HEK293 (cell line): ENCODE measurements around the gene TDG.

ENCODE experiments used
- CTCF ChIA-PET: fragments of 350-600 bp; formaldehyde crosslinking; extraction: SDS; loops from one replicate; lab custom pipeline; 2021; ENCODE audit warnings: antibody characterized with exemption; lab: Yijun Ruan, JAX
- POLR2A ChIA-PET: fragments of 300-600 bp; formaldehyde crosslinking; extraction: SDS; loops from one replicate; lab custom pipeline; 2020; ENCODE audit warnings: antibody characterized with exemption, inconsistent platforms; lab: Yijun Ruan, JAX
- H3K27ac ChIP-seq: fragments of 200-500 bp; sonication (Bioruptor generic); 2 replicates; pipeline ENCODE4 v1.5.1; 2014; ENCODE audit warnings: low read depth, low read length, control low read depth, inconsistent platforms; ENCODE audit errors: extremely low read depth
- H3K36me3 ChIP-seq, 2 experiments: fragments of 200-500 bp in 1 of 2; sonication (Bioruptor generic) in 1 of 2; 1 replicate in 1 of 2; 2 replicates in 1 of 2; pipeline ENCODE4 v1.5.1; 2014 to 2017; ENCODE audit warnings: inconsistent platforms in 2 of 2, low read length in 2 of 2; ENCODE audit not compliant: control insufficient read depth in 2 of 2, insufficient read depth in 1 of 2
- H3K4me1 ChIP-seq: fragments of 200-500 bp; sonication (Bioruptor generic); 2 replicates; pipeline ENCODE4 v1.5.1; 2014; ENCODE audit warnings: mild to moderate bottlenecking, low read length, inconsistent platforms; ENCODE audit not compliant: control insufficient read depth, insufficient read depth
- H3K4me3 ChIP-seq: 2 replicates; pipeline ENCODE4 v1.5.1; 2011; ENCODE audit warnings: low read depth, mild to moderate bottlenecking, control low read depth, low read length, moderate library complexity
- H3K9me3 ChIP-seq: fragments of 200-500 bp; sonication (Bioruptor generic); 2 replicates; pipeline ENCODE4 v1.5.1; 2014; ENCODE audit warnings: low read depth, low read length, inconsistent platforms; ENCODE audit not compliant: control insufficient read depth, insufficient read depth
- GFI1B ChIP-seq: fragments of 450-650 bp; formaldehyde crosslinking; IDR thresholded peaks from 2 replicates; pipeline ENCODE4 v1.5.1; 2016; ENCODE audit warnings: missing biosample characterization, missing genetic modification characterization
- GLI4 ChIP-seq: fragments of 450-650 bp; formaldehyde crosslinking; IDR thresholded peaks from 2 replicates; pipeline ENCODE4 v1.5.1; 2016; ENCODE audit warnings: missing biosample characterization, missing genetic modification characterization
- SETDB1 ChIP-seq: IDR thresholded peaks from one replicate; pipeline ENCODE4 v1.6.1; 2017; ENCODE audit warnings: mild to moderate bottlenecking, low read length, moderate library complexity, mixed read lengths; ENCODE audit not compliant: insufficient read length
- SP2 ChIP-seq: fragments of 450-650 bp; formaldehyde crosslinking; IDR thresholded peaks from 2 replicates; pipeline ENCODE4 v1.5.1; 2016; ENCODE audit warnings: missing biosample characterization, missing genetic modification characterization
- YY1 ChIP-seq: fragments of 450-650 bp; formaldehyde crosslinking; IDR thresholded peaks from 2 replicates; pipeline ENCODE4 v1.5.1; 2018; ENCODE audit warnings: missing biosample characterization, missing genetic modification characterization
- ZFP69B ChIP-seq: fragments of 450-650 bp; formaldehyde crosslinking; IDR thresholded peaks from 2 replicates; pipeline ENCODE4 v1.5.1; 2016; ENCODE audit warnings: missing biosample characterization, missing genetic modification characterization
- ZNF10 ChIP-seq: fragments of 450-650 bp; formaldehyde crosslinking; IDR thresholded peaks from 2 replicates; pipeline ENCODE4 v1.5.1; 2017; ENCODE audit warnings: missing biosample characterization, missing genetic modification characterization
- ZNF112 ChIP-seq: fragments of 450-650 bp; formaldehyde crosslinking; IDR thresholded peaks from 2 replicates; pipeline ENCODE4 v1.5.0; 2017; ENCODE audit warnings: missing biosample characterization, missing genetic modification characterization
- ZNF211 ChIP-seq: fragments of 450-650 bp; formaldehyde crosslinking; IDR thresholded peaks from 2 replicates; pipeline ENCODE4 v1.5.1; 2016; ENCODE audit warnings: low read depth, missing biosample characterization, missing genetic modification characterization
- ZNF221 ChIP-seq: fragments of 450-650 bp; formaldehyde crosslinking; IDR thresholded peaks from 2 replicates; pipeline ENCODE4 v1.5.1; 2017; ENCODE audit warnings: missing biosample characterization, missing genetic modification characterization, borderline replicate concordance
- ZNF266 ChIP-seq: fragments of 450-650 bp; formaldehyde crosslinking; IDR thresholded peaks from 2 replicates; pipeline ENCODE4 v1.5.1; 2016; ENCODE audit warnings: missing biosample characterization, missing genetic modification characterization, low read depth
- ZNF341 ChIP-seq: fragments of 450-650 bp; formaldehyde crosslinking; IDR thresholded peaks from 2 replicates; pipeline ENCODE4; 2016; ENCODE audit warnings: low read depth, missing biosample characterization, missing genetic modification characterization
- ZNF394 ChIP-seq: fragments of 450-650 bp; formaldehyde crosslinking; IDR thresholded peaks from 2 replicates; pipeline ENCODE4 v1.5.1; 2016; ENCODE audit warnings: missing biosample characterization, missing genetic modification characterization, mild to moderate bottlenecking, moderate library complexity, borderline replicate concordance
- ZNF404 ChIP-seq: fragments of 450-650 bp; formaldehyde crosslinking; IDR thresholded peaks from 2 replicates; pipeline ENCODE4 v1.5.1; 2017; ENCODE audit warnings: missing biosample characterization, missing genetic modification characterization
- ZNF514 ChIP-seq: fragments of 450-650 bp; formaldehyde crosslinking; IDR thresholded peaks from 2 replicates; pipeline ENCODE4 v1.5.1; 2016; ENCODE audit warnings: missing biosample characterization, missing genetic modification characterization
- ZNF658 ChIP-seq: fragments of 450-650 bp; formaldehyde crosslinking; IDR thresholded peaks from 2 replicates; pipeline ENCODE4; 2016; ENCODE audit warnings: missing biosample characterization, missing genetic modification characterization
- ZSCAN30 ChIP-seq: fragments of 450-650 bp; IDR thresholded peaks from 2 replicates; pipeline ENCODE4 v1.5.1; 2018; ENCODE audit warnings: missing biosample characterization, mild to moderate bottlenecking, missing genetic modification characterization, moderate library complexity
- TF ChIP-seq, protein P1 (sequence below): fragments of 450-650 bp; formaldehyde crosslinking; IDR thresholded peaks from 2 replicates; pipeline ENCODE4 v1.5.1; 2016; ENCODE audit warnings: missing biosample characterization, missing genetic modification characterization
- TF ChIP-seq, protein P2 (sequence below): fragments of 450-650 bp; formaldehyde crosslinking; IDR thresholded peaks from 2 replicates; pipeline ENCODE4 v1.5.1; 2016; ENCODE audit warnings: missing biosample characterization, missing genetic modification characterization
- TF ChIP-seq, protein P3 (sequence below): fragments of 450-650 bp; formaldehyde crosslinking; IDR thresholded peaks from 2 replicates; pipeline ENCODE4 v1.5.1; 2017; ENCODE audit warnings: missing biosample characterization, missing genetic modification characterization
- TF ChIP-seq, protein P4 (sequence below): fragments of 450-650 bp; formaldehyde crosslinking; IDR thresholded peaks from 2 replicates; pipeline ENCODE4 v1.5.1; 2016; ENCODE audit warnings: missing biosample characterization, missing genetic modification characterization

Gene TDG

DNA sequence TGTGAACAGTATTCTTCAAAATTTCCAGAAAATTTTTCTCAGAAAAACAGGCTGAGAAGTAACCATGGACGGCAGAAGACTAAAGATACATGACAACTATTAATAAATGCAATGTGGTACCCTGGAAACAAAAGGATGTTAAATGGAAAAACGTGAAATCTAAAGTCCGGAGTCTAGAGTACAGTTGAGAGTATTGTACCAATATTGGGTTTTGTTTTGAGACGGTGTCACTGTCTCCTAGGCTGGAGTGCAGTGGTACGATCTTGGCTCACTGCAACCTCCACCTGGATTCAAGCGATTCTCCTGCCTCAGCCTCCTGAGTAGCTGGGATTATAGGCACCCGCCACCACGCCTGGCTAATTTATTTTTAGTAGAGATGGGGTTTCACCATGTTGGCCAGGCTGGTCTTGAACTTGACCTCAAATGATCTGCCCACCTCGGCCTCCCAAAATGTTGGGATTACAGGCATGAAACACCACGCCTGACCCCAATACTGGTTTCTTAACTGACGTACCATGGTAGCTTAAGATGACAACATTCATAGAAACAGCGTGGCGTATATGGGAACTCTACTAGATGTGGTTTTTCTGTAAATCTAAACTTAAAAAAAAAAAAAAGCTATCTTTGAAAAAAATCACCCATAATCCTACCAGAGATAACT lies 16.8 kb upstream of the TDG start:
- CTCF ChIA-PET = no interaction called here
- Histone ChIP-seq H3K36me3 (peaks cover 85 to 100% of the 10 kb centered on the region in 2 experiments), H3K4me3 (no peak overlapping the region), H3K4me1 (no peaks in the 10 kb centered on the region), H3K27ac (no peak overlapping the region), H3K9me3 (no peaks in the 10 kb centered on the region)
- TF ChIP-seq YY1 (tag by site-specific recombination) (no peak), GLI4 (tag by site-specific recombination) (no peak)
- TF ChIP-seq, protein P1, sequence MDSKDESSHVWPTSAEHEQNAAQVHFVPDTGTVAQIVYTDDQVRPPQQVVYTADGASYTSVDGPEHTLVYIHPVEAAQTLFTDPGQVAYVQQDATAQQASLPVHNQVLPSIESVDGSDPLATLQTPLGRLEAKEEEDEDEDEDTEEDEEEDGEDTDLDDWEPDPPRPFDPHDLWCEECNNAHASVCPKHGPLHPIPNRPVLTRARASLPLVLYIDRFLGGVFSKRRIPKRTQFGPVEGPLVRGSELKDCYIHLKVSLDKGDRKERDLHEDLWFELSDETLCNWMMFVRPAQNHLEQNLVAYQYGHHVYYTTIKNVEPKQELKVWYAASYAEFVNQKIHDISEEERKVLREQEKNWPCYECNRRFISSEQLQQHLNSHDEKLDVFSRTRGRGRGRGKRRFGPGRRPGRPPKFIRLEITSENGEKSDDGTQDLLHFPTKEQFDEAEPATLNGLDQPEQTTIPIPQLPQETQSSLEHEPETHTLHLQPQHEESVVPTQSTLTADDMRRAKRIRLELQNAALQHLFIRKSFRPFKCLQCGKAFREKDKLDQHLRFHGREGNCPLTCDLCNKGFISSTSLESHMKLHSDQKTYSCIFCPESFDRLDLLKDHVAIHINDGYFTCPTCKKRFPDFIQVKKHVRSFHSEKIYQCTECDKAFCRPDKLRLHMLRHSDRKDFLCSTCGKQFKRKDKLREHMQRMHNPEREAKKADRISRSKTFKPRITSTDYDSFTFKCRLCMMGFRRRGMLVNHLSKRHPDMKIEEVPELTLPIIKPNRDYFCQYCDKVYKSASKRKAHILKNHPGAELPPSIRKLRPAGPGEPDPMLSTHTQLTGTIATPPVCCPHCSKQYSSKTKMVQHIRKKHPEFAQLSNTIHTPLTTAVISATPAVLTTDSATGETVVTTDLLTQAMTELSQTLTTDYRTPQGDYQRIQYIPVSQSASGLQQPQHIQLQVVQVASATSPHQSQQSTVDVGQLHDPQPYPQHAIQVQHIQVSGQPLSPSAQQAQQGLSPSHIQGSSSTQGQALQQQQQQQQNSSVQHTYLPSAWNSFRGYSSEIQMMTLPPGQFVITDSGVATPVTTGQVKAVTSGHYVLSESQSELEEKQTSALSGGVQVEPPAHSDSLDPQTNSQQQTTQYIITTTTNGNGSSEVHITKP (tag by site-specific recombination) = peak; percentile 14; the same call in 1 of the 2 replicates
- POLR2A ChIA-PET = interaction anchor here (0.5 to 3.6 kb wide), 5 partner anchors 8 to 66 kb away, joined by 3 to 16 read pairs (median 4); partner anchors contain the start of genes HSP90B1 and TDG

DNA sequence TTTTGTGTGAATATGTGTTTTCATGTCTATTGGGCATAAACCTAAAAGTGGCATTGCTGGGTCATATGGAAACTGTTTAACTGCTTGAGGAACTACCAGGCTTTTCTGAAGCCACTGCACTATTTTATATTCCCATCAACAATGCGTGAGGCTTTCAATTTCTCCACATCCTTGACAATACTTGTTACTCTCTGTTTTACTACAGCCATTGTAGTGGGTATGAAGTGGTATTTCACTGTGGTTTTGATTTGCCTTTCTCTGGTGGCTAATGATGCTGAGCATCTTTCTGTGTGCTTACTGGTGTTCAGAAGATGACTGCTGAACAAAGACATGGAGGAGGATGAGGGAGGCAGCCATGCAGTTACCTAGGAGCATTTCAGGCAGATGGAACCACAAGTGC lies 13.2 kb upstream of the TDG start:
- CTCF ChIA-PET = no interaction called here
- Histone ChIP-seq H3K36me3 (peaks cover 62 to 75% of the 10 kb centered on the region in 2 experiments), H3K27ac (no peak overlapping the region), H3K4me1 (0 out of 2 replicates have a peak, but pooled peaks cover 2% of the 10 kb centered on the region), H3K4me3 (no peak overlapping the region)
- TF ChIP-seq ZNF211 (tag by site-specific recombination) (no peak), SETDB1 (no peak), ZNF658 (tag by site-specific recombination) (no peak)
- TF ChIP-seq, all 188 proteins: peak for 0
- POLR2A ChIA-PET = interaction anchor here (1.1 to 3.6 kb wide), 3 partner anchors 13 to 23 kb away, joined by 5 to 16 read pairs (median 13); partner anchors contain the start of genes HSP90B1 and TDG
- no peaks in the 10 kb centered on the region for H3K9me3 ChIP-seq

DNA sequence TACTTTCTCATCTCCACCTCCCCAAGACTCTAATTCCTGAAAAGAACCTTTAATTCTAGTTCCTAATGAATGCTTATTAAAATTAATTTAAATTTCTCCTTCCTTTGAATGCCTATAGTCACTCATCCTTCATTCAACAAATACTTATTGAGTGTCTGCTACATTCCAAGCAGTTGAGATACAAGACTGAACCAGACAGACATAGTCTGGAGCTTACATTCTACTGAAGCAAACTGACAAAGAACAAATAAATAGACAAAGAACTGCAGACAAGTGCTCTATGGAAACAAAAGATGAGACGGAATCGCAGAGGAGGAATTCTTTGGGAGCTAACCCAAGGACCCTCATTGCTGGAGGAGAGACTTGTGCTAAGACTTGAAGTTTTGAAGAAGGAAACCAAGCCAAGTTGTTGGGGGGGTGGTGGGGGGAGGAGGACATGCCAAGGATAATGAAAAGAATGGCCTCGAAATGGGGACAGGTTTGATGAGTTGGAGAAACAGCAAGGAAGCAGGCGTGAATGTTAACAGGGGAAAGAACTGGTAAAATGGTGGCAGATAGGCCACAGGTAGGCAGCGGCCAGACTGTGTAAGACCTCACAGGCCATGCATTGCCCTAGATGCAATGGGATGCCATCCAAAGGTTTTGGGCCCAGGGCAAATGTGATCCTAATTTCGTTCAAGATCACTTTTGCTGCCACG lies 9.7 kb upstream of the TDG start:
- ChIA-PET CTCF (interaction anchor here (0.6 to 1.6 kb wide), 3 partner anchors 11 to 153 kb away, joined by 3 to 4 read pairs (median 3); no protein-coding TSS in a partner anchor), POLR2A (interaction anchor here (0.9 to 3.2 kb wide), 7 partner anchors 10 to 94 kb away, joined by 3 to 80 read pairs (median 3); partner anchors contain the start of genes GLT8D2, HSP90B1 and TDG)
- TF ChIP-seq ZNF10 (tag by site-specific recombination) = no peak
- TF ChIP-seq ZNF394 = 0 out of 2 replicates have a peak, but pooled peaks have one; percentile 10
- no peak for TF ChIP-seq ZNF341 (tag by site-specific recombination)
- TF ChIP-seq ZNF112 = no peak
- TF ChIP-seq ZSCAN30 = no peak
- TF ChIP-seq ZNF266 (tag by site-specific recombination) = no peak
- no peak for TF ChIP-seq ZNF221
- TF ChIP-seq, protein P2, sequence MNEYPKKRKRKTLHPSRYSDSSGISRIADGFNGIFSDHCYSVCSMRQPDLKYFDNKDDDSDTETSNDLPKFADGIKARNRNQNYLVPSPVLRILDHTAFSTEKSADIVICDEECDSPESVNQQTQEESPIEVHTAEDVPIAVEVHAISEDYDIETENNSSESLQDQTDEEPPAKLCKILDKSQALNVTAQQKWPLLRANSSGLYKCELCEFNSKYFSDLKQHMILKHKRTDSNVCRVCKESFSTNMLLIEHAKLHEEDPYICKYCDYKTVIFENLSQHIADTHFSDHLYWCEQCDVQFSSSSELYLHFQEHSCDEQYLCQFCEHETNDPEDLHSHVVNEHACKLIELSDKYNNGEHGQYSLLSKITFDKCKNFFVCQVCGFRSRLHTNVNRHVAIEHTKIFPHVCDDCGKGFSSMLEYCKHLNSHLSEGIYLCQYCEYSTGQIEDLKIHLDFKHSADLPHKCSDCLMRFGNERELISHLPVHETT (tag by site-specific recombination) = no peak
- TF ChIP-seq GFI1B = no peak
- TF ChIP-seq, protein P3, sequence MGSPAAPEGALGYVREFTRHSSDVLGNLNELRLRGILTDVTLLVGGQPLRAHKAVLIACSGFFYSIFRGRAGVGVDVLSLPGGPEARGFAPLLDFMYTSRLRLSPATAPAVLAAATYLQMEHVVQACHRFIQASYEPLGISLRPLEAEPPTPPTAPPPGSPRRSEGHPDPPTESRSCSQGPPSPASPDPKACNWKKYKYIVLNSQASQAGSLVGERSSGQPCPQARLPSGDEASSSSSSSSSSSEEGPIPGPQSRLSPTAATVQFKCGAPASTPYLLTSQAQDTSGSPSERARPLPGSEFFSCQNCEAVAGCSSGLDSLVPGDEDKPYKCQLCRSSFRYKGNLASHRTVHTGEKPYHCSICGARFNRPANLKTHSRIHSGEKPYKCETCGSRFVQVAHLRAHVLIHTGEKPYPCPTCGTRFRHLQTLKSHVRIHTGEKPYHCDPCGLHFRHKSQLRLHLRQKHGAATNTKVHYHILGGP (tag by site-specific recombination) = no peak
- no peak for TF ChIP-seq SP2
- TF ChIP-seq ZNF404 (tag by site-specific recombination) = no peak
- TF ChIP-seq ZNF514 (tag by site-specific recombination) = no peak
- TF ChIP-seq, protein P4, sequence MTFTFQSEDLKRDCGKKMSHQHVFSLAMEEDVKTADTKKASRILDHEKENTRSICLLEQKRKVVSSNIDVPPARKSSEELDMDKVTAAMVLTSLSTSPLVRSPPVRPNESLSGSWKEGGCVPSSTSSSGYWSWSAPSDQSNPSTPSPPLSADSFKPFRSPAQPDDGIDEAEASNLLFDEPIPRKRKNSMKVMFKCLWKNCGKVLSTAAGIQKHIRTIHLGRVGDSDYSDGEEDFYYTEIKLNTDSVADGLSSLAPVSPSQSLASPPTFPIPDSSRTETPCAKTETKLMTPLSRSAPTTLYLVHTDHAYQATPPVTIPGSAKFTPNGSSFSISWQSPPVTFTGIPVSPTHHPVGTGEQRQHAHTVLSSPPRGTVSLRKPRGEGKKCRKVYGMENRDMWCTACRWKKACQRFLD (tag by site-specific recombination) = no peak
- TF ChIP-seq ZFP69B (tag by site-specific recombination) = no peak

More for the DNA sequence above, 9.7 kb upstream of the TDG start:
- Histone ChIP-seq H3K36me3 (peaks cover 34 to 40% of the 10 kb centered on the region in 2 experiments), H3K27ac (peak overlapping the region; percentile 86; the same call in 1 of the 2 replicates), H3K9me3 (no peaks in the 10 kb centered on the region), H3K4me3 (peak overlapping the region; percentile 79), H3K4me1 (0 out of 2 replicates have a peak, but pooled peaks cover 2% of the 10 kb centered on the region)
